Measurements from ENCODE around the gene SLC18B1.

Gene SLC18B1

DNA sequence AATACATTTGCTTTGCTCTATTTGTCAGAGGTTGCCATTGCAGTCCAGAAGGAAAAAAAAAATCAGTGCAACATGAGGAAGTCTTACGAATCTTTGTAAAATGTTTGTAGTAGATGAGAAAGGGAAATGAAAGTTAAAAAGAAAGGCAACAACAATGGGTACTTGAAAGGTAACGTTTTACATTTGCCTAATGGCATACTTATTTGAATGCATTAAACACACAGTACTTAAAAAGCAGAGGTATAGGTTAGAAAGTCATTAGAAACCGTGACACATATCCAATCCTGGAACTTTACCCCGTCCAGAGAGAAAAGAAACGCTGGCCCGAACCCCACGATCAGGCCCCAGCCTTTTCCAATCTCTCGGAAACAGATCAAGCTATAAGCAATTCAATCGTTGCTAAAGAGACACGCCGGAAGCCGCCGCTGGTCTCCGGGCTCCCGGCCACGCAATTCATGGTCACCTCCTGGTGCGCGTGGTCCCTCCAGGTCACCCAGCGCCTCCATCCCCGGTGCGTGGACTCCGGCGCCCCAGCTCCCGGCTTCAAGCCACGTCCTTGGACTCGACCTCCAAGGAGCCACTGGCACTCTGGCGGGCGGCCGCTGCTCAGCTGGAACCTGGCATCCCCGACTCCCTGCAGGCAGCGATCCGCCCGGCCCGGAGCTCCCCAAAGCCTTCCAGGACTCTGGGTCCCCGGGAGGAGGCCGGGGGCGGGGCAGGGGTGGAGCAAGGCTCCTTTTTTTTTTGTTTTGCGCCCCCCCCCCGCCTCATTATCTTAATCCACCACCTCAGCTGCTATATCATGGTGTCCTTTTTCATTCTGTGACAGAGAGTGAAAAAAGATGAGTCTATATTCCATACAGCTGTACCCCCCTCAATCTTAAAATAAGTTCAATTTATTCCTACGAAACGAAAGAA is at the start of gene SLC18B1:
SLC18B1 (minus strand) TSS at position 687 of the 918 bp plus-strand sequence; CDS start at position 506, 181 bp downstream.
- DNase-seq: peak; percentile 65

- no peak for DNase-seq
Measured at GRCh38 chr6:132843316-132844035, 45.0 kb upstream of the SLC18B1 start.

DNA sequence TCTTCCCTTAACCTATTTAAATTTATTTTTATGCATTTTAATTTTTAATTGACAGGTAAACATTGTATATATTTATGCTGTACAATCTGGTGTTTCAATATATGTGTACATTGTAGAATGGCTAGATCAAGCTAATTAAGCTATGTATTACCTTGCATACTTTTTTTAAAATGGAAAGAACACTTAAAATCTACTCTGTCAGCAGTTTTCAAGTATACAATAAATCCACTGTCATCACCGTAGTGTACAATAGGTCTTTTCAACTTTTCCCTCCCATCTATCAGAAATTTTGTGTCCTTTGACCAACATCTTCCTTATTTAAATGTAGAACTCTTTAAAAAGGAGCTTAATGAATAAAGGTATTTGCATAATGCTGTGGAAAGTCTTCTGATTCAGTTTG is 43.5 kb upstream of the SLC18B1 start:
- DNase-seq: no peak

GRCh38 chr6:132832891-132833290 is 34.5 kb upstream of the SLC18B1 start:
- DNase-seq: no peak

DNA sequence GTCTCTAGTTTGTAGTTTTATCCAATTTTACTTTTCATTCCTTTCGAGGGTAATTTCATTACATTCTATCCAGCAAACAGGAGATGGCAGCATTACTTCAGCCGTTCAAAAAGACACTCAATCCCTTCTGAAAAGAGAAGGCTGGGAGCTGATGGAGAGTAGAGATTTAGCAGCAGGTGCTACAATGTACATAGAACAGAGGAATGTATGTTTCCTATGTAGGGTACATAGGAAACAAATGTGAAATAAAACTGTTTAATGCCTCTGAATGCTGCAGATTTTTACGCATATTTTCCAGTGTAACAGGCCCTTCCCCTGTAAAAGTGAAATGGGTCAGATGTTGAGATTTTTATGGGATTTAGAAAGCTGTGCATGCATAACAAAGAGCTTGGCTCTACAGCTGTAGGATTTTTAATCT is 31.9 kb upstream of the SLC18B1 start:
- peak; percentile 34 for DNase-seq

GRCh38 chr6:132820629-132821381 is 22.4 kb upstream of the SLC18B1 start:
- DNase-seq: no peak

DNA sequence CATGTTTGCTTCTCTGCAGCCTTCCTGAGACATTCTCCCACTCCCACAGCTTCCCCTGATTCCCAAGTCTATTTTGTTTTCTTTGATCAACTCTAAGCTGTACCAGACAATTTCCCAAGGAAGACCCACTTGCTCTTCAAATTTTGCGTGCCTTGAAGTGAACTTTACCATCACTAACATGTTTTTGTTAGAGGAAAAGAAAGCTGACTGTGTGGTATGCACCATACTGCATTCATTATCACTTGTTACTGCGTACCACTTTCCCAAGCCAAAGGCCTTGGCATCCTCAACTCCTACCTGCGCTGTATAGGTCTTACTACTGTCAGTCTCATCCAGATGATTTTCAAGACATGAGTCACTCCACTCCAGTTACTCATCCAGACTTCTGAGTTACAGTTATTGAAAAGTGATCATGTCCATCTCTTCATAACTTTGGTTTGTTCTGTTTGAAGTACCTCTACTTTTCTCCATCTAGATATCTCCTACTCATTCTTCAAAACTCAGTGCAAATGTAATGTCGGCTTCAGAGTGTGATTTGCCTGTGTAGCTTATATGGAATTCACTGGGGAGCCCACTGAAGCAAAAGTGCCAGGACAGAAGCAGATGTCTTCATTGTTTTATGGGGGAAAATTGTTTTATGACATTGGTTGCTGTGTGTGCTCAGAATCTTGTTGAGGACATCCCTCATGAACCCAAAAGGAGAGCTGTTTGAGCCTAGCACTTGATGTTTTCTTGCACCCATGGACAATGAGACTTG is 21.1 kb upstream of the SLC18B1 start:
- no peak for DNase-seq

DNA sequence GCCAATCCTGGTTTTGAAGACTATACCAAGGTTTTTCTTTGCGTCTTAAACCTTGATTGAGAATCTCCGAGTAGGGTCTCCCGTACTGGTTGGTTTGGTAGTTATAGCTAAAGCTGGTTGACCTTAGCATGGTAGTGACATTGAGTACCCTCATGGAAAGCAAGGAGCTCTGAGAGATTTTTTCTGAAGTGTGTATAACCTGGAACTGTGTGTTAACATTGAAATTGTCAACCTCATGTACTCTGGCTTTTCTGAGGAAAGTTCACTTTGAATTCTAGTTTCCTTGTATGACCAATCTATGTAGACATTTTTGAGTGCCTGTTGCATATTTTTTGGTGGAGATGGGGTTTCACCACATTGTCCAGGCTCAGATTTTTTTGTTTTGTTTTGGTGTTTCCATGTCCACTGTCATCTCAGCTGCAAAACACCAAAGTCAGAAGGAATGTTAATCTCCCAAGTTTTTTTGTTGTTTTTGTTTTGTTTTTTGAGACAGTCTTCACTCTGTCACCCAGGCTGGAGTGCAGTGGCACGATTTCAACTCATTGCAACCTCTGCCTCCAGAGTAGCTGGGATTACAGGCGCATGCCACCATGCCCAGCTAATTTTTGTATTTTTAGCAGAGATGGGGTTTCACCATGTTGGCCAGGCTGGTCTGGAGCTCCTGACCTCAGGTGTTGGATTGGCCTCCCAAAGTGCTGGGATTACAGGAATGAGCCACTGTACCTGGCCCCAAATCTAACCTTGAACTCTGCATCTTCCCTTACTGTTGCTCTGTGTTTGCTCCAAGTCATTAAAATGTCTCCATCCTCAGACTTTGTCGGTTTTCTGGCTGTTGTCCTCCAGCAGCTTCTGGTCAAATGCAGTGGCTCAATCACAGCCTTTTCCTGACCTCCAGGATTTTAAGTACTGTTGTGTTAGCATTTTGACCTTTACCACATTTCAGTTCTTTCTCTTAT is 20.2 kb upstream of the SLC18B1 start:
- no peak for DNase-seq

DNA sequence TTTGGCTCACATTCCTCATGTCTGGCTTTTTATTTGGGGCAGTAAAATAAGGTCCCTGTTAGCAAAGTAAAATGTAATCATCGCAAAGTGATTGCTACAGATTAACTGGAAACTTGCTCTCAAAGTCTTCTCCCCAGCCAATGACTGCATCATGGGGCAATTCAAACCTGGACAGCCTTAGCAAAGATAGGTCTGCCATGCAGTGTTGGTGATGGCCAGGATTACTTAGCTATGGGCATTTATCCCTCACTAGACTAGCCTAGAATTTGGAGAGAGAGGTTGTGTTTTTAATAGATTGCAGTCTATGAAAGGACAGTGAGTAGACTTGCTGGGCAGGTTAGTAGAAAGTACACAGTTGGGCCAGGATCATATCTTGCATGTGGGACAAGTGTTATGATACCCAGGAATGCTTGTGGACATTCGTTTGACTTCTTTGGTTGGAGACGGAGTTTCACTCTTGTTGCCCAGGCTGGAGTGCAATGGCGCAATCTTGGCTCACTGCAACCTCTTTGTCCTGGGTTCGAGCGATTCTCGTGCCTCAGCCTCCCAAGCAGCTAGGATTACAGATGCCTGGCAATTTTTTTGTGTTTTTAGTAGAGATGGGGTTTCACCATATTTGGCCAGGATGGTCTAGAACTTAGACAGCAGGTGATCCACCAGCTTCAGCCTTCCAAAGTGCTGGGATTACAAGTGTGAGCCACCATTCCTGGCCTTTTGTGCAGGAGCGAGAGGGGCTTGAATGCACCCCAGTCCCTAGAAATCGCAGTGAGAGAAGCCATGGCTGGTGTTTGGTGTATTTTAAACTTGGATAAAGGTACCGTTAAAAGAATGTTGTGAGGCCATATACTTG is 19.3 kb upstream of the SLC18B1 start:
- no peak for DNase-seq

DNA sequence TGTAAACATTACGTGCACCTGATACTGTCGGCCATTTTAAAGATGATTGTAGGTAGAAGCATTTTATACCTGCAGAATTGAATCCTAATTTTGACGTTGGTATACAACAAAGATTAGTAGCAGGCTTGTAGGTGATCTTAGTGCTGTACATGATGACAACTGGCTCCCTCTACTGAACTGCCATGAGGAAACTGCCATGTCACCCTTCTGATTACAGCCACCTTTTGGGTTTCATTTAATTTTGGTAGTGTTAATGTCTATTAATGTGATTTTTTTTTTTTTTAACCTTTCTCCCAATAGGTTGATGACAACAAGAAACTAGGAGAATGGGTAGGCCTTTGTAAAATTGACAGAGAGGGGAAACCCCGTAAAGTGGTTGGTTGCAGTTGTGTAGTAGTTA is 18.2 kb upstream of the SLC18B1 start:
- no peak for DNase-seq

GRCh38 chr6:132814716-132815570 is 16.5 kb upstream of the SLC18B1 start:
- DNase-seq: no peak

DNA sequence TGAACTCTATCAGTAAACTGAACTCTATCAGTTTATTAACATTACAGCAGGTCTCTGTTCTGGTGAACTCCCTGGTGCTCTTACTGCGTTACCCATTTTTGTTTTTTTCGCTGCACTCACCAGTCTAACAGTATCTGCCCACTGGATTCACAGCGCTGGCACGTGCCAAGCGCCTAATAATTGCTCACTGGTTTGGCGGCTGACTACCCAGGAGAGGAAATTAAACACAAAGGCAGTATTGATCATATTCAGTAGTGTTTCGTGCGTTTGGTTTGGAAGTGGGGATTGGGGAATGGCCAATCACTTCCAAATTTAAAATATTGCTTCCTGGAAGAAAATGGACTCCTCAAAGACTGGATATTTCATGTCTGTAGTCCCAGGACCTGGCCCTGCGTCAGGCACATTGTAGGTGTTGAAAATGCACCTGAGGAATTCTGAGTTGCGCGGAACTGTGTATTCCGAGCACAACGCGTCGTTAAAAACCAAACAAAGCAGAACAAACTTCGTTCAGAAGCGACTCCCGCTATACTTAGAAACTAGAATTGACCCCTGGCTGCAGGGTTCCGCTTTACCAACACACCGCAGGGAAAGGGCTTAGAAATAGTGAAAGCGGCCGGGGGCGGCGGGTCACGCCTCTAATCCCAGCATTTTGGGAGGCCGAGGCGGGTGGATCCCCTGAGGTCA is 14.9 kb upstream of the SLC18B1 start:
- peak; percentile 66 for DNase-seq

DNA sequence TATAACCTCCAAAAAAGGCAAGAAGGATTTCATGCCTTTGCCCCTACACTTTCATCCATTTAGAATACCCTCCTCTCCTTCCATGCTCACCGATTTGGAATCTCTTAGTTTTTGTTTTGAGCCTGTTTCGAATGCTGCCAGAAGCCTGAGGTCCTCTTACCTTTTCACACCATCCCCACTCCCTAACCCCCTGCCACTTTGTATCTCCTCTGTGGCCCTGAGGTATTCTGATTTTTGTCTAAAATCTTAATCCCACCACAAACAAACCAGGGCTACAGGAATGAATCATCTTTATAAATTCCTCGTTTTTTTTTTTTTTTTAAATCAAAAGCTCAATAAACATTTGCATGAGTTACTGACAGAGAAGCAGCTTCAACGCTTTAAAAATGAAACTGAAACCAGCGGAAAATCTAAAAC is 14.3 kb upstream of the SLC18B1 start:
- DNase-seq: no peak

DNA sequence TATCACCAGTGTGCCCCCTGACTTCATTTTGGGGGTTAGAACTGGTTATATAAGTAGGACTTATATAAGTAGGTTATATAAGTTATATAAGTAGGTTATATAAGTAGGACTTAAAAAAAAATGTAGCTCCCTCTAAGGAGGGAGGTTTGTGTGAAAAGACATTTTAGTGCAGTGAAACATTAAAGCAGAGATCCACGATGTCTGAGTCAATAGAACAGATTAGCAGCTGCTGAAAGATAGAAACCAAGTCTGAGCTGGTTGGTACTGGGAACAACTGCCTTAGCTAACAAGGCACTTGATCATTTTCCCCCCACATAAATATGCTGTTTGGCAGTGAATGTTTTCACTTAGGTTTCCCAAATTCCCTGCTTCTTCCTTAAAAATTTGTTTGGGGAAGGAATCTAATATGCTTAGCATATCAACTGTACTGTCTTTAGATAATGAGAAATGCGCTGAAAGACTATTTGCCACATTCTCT is 13.9 kb upstream of the SLC18B1 start:
- no peak for DNase-seq

- no peak for DNase-seq
Measured at GRCh38 chr6:132811276-132811675, 12.8 kb upstream of the SLC18B1 start.

GRCh38 chr6:132805548-132805947 is 7.1 kb upstream of the SLC18B1 start:
- no peak for DNase-seq

DNA sequence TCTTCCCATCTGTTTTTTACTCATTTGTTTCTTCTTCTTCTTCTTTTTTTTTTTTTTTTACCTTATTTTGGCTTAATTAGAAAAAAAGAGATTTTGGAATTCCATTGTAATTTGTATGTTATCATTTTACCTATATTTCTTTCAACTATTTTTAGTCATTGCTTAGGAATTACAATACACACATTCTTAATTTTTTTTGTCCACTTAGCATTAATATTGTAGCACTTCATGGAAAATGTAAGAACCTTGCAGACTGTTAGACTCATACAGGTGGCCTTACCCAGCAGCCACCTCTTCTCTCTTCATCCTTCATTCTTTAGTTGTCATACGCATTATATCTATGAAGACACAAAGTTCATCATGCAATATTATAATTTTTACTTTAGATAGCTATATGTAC is 5.8 kb upstream of the SLC18B1 start:
- no peak for DNase-seq

- no peak for DNase-seq
Measured at GRCh38 chr6:132800656-132801055, 2.2 kb upstream of the SLC18B1 start.

Data from RPMI8226 (cell line).